ENCODE results near the gene RPS2. TPM values are rescaled to one million over a fixed set of nuclear protein-coding genes. Genes with fewer than 3 reads are reported as not detected.
A peak's percentile ranks its signal among the peaks of the same experiment; 100 is the strongest.

The RPS2 gene
- total RNA-seq, 1 experiment from 2014 or later: 2,961 TPM

DNA sequence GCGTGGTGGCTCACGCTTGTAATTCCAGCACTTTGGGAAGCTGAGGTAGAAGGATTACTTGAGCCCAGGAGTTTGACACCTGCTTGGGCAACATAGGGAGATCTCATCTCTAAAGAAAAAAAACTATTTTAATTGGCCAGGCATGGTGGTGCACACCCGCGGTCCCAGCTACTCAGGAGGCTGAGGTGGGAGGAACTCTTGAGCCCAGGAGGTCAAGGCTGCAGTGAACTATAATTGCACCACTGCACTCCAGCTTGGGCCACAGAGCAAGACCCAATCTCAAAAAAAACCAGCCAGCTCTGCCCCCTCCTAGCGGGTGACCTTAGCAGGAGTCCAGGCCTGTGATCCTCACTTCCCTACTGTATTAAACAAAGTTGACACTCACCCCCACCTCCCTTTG is 40.5 kb downstream of the RPS2 start:
- Histone ChIP-seq H3K4me1 (peaks cover 3% of the 10 kb centered on the region; the same call in 1 of the 2 replicates), H3K36me3 (ENCODE audit: control insufficient read depth, insufficient read depth, low read length) (no peaks in the 10 kb centered on the region), H3K4me3 (ENCODE audit: low read depth, low read length) (no peak overlapping the region), H3K9me3 (no peaks in the 10 kb centered on the region), H3K27me3 (replicated peaks; ENCODE audit: control insufficient read depth, insufficient read depth, low read length) (no peaks in the 10 kb centered on the region; the same call in 1 of the 2 replicates)
- BruUV-seq (replicated peaks): no TSS peak
- intact Hi-C loops (cut with micrococcal nuclease; ENCODE audit: unreplicated experiment): no loop called here
- no peak for DNase-seq
- TF ChIP-seq, protein P1, sequence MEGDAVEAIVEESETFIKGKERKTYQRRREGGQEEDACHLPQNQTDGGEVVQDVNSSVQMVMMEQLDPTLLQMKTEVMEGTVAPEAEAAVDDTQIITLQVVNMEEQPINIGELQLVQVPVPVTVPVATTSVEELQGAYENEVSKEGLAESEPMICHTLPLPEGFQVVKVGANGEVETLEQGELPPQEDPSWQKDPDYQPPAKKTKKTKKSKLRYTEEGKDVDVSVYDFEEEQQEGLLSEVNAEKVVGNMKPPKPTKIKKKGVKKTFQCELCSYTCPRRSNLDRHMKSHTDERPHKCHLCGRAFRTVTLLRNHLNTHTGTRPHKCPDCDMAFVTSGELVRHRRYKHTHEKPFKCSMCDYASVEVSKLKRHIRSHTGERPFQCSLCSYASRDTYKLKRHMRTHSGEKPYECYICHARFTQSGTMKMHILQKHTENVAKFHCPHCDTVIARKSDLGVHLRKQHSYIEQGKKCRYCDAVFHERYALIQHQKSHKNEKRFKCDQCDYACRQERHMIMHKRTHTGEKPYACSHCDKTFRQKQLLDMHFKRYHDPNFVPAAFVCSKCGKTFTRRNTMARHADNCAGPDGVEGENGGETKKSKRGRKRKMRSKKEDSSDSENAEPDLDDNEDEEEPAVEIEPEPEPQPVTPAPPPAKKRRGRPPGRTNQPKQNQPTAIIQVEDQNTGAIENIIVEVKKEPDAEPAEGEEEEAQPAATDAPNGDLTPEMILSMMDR (IDR thresholded peaks at IDR 0.05; ENCODE audit: insufficient read depth in 1 of 2, low read depth in 1 of 2, low read length in 1 of 2, severe bottlenecking in 1 of 2, unreplicated experiment in 1 of 2): no peak
- peaks cover 3% of the 10 kb centered on the region for H3K27me3 Mint-ChIP-seq (ENCODE audit: insufficient read depth, unreplicated experiment)
- ChIA-PET POLR2A (no interaction called here), CTCF (no interaction called here)
- H3K27ac Mint-ChIP-seq (ENCODE audit: unreplicated experiment): no peak overlapping the region
- H3K4me1 Mint-ChIP-seq (ENCODE audit: low read depth, unreplicated experiment): no peaks in the 10 kb centered on the region
- H3K4me3 Mint-ChIP-seq (ENCODE audit: unreplicated experiment): no peak overlapping the region
- H3K9me3 Mint-ChIP-seq (ENCODE audit: unreplicated experiment): no peaks in the 10 kb centered on the region
- no peaks in the 10 kb centered on the region for H3K36me3 Mint-ChIP-seq (ENCODE audit: insufficient read depth, unreplicated experiment)

DNA sequence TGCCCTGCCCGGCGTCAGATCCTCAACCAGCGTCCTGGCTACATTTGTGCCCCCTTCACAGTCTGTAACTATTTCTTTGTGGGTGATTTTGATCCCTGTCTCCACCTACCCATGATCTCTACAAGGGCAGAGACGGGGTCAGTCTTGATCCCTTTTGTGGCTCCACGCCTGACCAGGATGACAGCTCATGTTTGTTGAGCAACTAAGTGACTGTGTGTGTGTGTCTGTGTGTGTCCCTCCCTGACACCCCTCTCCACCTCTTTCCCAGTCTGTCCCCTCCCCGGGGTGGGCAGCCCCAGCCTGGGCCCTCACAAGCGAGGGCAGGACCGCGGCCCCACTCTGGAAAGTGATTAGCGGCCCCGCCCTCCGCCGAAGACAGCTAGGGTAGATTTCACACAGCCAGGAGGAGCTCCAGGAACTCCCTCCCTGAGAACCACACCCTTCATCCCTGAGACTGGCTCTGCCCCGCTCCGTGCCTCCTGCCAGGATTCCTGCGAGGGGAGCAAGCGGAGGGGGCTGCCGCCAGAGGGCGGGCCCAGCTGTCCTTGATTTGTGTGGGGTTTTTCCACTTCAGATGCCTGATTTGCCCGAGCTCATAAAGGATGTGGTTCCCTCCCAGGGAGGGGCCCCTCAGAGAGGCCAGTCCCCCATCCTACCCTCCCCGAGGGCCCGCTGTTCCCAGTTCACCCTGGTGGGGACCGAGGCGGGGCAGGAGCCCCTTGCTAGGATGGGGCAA is 41.2 kb downstream of the RPS2 start:
- Histone ChIP-seq H3K36me3 (ENCODE audit: control insufficient read depth, insufficient read depth, low read length) (no peaks in the 10 kb centered on the region), H3K4me3 (ENCODE audit: low read depth, low read length) (no peak overlapping the region), H3K4me1 (peaks cover 3% of the 10 kb centered on the region; the same call in 1 of the 2 replicates), H3K9me3 (no peaks in the 10 kb centered on the region), H3K27me3 (replicated peaks; ENCODE audit: control insufficient read depth, insufficient read depth, low read length) (no peaks in the 10 kb centered on the region; the same call in none of the 2 replicates)
- CTCF ChIA-PET: no interaction called here
- H3K4me3 Mint-ChIP-seq (ENCODE audit: unreplicated experiment): no peak overlapping the region
- H3K36me3 Mint-ChIP-seq (ENCODE audit: insufficient read depth, unreplicated experiment): no peaks in the 10 kb centered on the region
- no peak overlapping the region for H3K27ac Mint-ChIP-seq (ENCODE audit: unreplicated experiment)
- TF ChIP-seq, protein P1 (IDR thresholded peaks at IDR 0.05; ENCODE audit: insufficient read depth in 1 of 2, low read depth in 1 of 2, low read length in 1 of 2, severe bottlenecking in 1 of 2, unreplicated experiment in 1 of 2): peak in 1 of 2 experiments; percentile 39
- intact Hi-C loops (cut with micrococcal nuclease; ENCODE audit: unreplicated experiment): no loop called here
- H3K27me3 Mint-ChIP-seq (ENCODE audit: insufficient read depth, unreplicated experiment): peaks cover 3% of the 10 kb centered on the region
- no TSS peak for BruUV-seq (replicated peaks)
- H3K9me3 Mint-ChIP-seq (ENCODE audit: unreplicated experiment): no peaks in the 10 kb centered on the region
- POLR2A ChIA-PET: no interaction called here
- H3K4me1 Mint-ChIP-seq (ENCODE audit: low read depth, unreplicated experiment): no peaks in the 10 kb centered on the region
- peak; percentile 50 to 57 for DNase-seq

DNA sequence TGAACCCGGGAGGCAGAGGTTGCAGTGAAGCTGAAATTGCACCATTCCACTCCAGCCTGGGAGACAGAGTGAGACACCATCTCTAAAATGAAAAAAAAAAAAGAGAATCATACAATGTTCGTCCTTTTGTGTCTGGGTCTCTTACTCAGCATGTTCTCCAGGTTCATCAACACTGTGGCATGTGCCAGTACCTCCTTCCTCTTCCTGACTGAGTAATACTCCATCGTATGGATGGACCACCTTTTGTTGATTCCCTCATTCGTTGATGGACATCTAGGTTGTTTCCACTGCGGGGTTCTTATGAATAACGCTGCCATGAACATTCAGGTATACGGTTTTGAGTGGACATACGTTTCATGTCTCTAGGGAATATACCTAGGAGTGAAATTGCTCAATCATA is 42.3 kb downstream of the RPS2 start:
- intact Hi-C loops (cut with micrococcal nuclease; ENCODE audit: unreplicated experiment): no loop called here
- Histone ChIP-seq H3K9me3 (no peaks in the 10 kb centered on the region), H3K4me1 (peaks cover 3% of the 10 kb centered on the region; the same call in 1 of the 2 replicates), H3K36me3 (ENCODE audit: control insufficient read depth, insufficient read depth, low read length) (no peaks in the 10 kb centered on the region), H3K4me3 (ENCODE audit: low read depth, low read length) (no peak overlapping the region), H3K27me3 (replicated peaks; ENCODE audit: control insufficient read depth, insufficient read depth, low read length) (no peaks in the 10 kb centered on the region; the same call in none of the 2 replicates)
- H3K4me1 Mint-ChIP-seq (ENCODE audit: low read depth, unreplicated experiment): no peaks in the 10 kb centered on the region
- ChIA-PET CTCF (no interaction called here), POLR2A (no interaction called here)
- H3K4me3 Mint-ChIP-seq (ENCODE audit: unreplicated experiment): no peak overlapping the region
- no peak overlapping the region for H3K27ac Mint-ChIP-seq (ENCODE audit: unreplicated experiment)
- no peaks in the 10 kb centered on the region for H3K36me3 Mint-ChIP-seq (ENCODE audit: insufficient read depth, unreplicated experiment)
- H3K27me3 Mint-ChIP-seq (ENCODE audit: insufficient read depth, unreplicated experiment): peaks cover 3% of the 10 kb centered on the region
- no peak for DNase-seq
- TF ChIP-seq, protein P1 (IDR thresholded peaks at IDR 0.05; ENCODE audit: insufficient read depth in 1 of 2, low read depth in 1 of 2, low read length in 1 of 2, severe bottlenecking in 1 of 2, unreplicated experiment in 1 of 2): no peak
- no peaks in the 10 kb centered on the region for H3K9me3 Mint-ChIP-seq (ENCODE audit: unreplicated experiment)
- no TSS peak for BruUV-seq (replicated peaks)

All from Caco-2 (cell line).